Measurements from ENCODE around the gene SDCCAG8. TPM values are rescaled to one million over a fixed set of nuclear protein-coding genes. Genes with fewer than 3 reads are reported as not detected.

The SDCCAG8 gene
- total RNA-seq, 1 donor from 2014 or later: 19.8 TPM

- H3K4me1 Mint-ChIP-seq (ENCODE audit: low read depth): no peaks in the 10 kb centered on the region
- peaks cover 3% of the 10 kb centered on the region for H3K36me3 Mint-ChIP-seq (ENCODE audit: low read depth)
- H3K27ac Mint-ChIP-seq (ENCODE audit: unreplicated experiment): no peak overlapping the region
Observed at GRCh38 chr1:243393096-243393495, 137.3 kb downstream of the SDCCAG8 start.

GRCh38 chr1:243394066-243394465, 138.2 kb downstream of the SDCCAG8 start:
- DNase-seq (ENCODE audit: low spot score): no peak
- H3K9me3 Mint-ChIP-seq (ENCODE audit: low read depth): no peaks in the 10 kb centered on the region
- H3K36me3 Mint-ChIP-seq (ENCODE audit: low read depth): peaks cover 3% of the 10 kb centered on the region
- no peak for TF ChIP-seq CTCF (IDR thresholded peaks at IDR 0.05)
- H3K4me3 Mint-ChIP-seq (ENCODE audit: unreplicated experiment): no peak overlapping the region
- H3K4me1 Mint-ChIP-seq (ENCODE audit: low read depth): no peaks in the 10 kb centered on the region
- no peaks in the 10 kb centered on the region for H3K27me3 Mint-ChIP-seq (ENCODE audit: low read depth)
- H3K27ac Mint-ChIP-seq (ENCODE audit: unreplicated experiment): no peak overlapping the region

More at GRCh38 chr1:243393096-243393495, 137.3 kb downstream of the SDCCAG8 start:
- H3K27me3 Mint-ChIP-seq (ENCODE audit: low read depth): no peaks in the 10 kb centered on the region
- no peak for DNase-seq (ENCODE audit: low spot score)
- TF ChIP-seq CTCF (IDR thresholded peaks at IDR 0.05): no peak
- H3K4me3 Mint-ChIP-seq (ENCODE audit: unreplicated experiment): no peak overlapping the region
- H3K9me3 Mint-ChIP-seq (ENCODE audit: low read depth): no peaks in the 10 kb centered on the region

GRCh38 chr1:243394601-243395464, 139.0 kb downstream of the SDCCAG8 start:
- TF ChIP-seq CTCF (IDR thresholded peaks at IDR 0.05): no peak

GRCh38 chr1:243396424-243396823, 140.6 kb downstream of the SDCCAG8 start:
- Mint-ChIP-seq H3K9me3 (ENCODE audit: low read depth) (no peaks in the 10 kb centered on the region), H3K36me3 (ENCODE audit: low read depth) (peaks cover 3% of the 10 kb centered on the region), H3K27ac (ENCODE audit: unreplicated experiment) (no peak overlapping the region), H3K4me1 (ENCODE audit: low read depth) (no peaks in the 10 kb centered on the region), H3K4me3 (ENCODE audit: unreplicated experiment) (no peak overlapping the region), H3K27me3 (ENCODE audit: low read depth) (no peaks in the 10 kb centered on the region)
- DNase-seq (ENCODE audit: low spot score): no peak
- TF ChIP-seq CTCF (IDR thresholded peaks at IDR 0.05): no peak

More at GRCh38 chr1:243394601-243395464, 139.0 kb downstream of the SDCCAG8 start:
- Mint-ChIP-seq H3K27ac (ENCODE audit: unreplicated experiment) (no peak overlapping the region), H3K9me3 (ENCODE audit: low read depth) (no peaks in the 10 kb centered on the region), H3K4me1 (ENCODE audit: low read depth) (no peaks in the 10 kb centered on the region), H3K4me3 (ENCODE audit: unreplicated experiment) (no peak overlapping the region), H3K27me3 (ENCODE audit: low read depth) (no peaks in the 10 kb centered on the region), H3K36me3 (ENCODE audit: low read depth) (peaks cover 3% of the 10 kb centered on the region)
- no peak for DNase-seq (ENCODE audit: low spot score)

- TF ChIP-seq CTCF (IDR thresholded peaks at IDR 0.05): no peak
- no peak for DNase-seq (ENCODE audit: low spot score)
- H3K27ac Mint-ChIP-seq (ENCODE audit: unreplicated experiment): no peak overlapping the region
- peaks cover 3% of the 10 kb centered on the region for H3K36me3 Mint-ChIP-seq (ENCODE audit: low read depth)
- no peaks in the 10 kb centered on the region for H3K27me3 Mint-ChIP-seq (ENCODE audit: low read depth)
- H3K9me3 Mint-ChIP-seq (ENCODE audit: low read depth): no peaks in the 10 kb centered on the region
- no peaks in the 10 kb centered on the region for H3K4me1 Mint-ChIP-seq (ENCODE audit: low read depth)
- H3K4me3 Mint-ChIP-seq (ENCODE audit: unreplicated experiment): no peak overlapping the region
Observed at GRCh38 chr1:243396876-243397275, 141.0 kb downstream of the SDCCAG8 start.

Data from chondrocyte (in vitro differentiated cells).